ENCODE data around the gene C1orf21. TPM values are rescaled to one million over a fixed set of nuclear protein-coding genes. Genes with fewer than 3 reads are reported as not detected.

The C1orf21 gene
- total RNA-seq, 2 donors from 2014 or later: 10.4 to 15.2 TPM

DNA sequence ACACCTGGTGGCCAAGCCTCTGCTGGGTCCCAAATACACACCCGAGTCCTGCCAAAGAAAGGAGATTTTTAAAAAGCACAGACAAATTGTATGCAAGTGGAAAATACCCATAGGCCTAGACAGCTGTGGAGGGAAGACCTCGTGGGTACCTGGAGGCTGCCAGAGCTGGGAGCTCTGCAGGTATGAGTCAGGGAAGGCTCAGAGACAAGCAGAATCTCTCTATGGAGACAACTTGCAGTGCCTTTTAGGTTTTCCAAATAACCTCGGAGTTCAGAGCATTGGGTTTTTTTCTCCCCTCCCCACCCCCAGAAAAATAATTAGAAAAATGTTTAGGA lies 240.1 kb downstream of the C1orf21 start:
- Histone ChIP-seq H3K27ac (no peak overlapping the region), H3K4me3 (no peak overlapping the region), H3K36me3 (no peaks in the 10 kb centered on the region), H3K9me3 (no peaks in the 10 kb centered on the region), H3K27me3 (replicated peaks; ENCODE audit: insufficient read depth) (no peaks in the 10 kb centered on the region), H3K4me1 (ENCODE audit: control insufficient read depth in 1 of 2, low read depth in 2 of 2) (peaks cover 9 to 46% of the 10 kb centered on the region in 2 donors)
- no peak for ATAC-seq (ENCODE audit: insufficient number of reproducible peaks, low FRiP score, low read depth)
- no peak for DNase-seq (ENCODE audit: low spot score)
- TF ChIP-seq, protein P1, sequence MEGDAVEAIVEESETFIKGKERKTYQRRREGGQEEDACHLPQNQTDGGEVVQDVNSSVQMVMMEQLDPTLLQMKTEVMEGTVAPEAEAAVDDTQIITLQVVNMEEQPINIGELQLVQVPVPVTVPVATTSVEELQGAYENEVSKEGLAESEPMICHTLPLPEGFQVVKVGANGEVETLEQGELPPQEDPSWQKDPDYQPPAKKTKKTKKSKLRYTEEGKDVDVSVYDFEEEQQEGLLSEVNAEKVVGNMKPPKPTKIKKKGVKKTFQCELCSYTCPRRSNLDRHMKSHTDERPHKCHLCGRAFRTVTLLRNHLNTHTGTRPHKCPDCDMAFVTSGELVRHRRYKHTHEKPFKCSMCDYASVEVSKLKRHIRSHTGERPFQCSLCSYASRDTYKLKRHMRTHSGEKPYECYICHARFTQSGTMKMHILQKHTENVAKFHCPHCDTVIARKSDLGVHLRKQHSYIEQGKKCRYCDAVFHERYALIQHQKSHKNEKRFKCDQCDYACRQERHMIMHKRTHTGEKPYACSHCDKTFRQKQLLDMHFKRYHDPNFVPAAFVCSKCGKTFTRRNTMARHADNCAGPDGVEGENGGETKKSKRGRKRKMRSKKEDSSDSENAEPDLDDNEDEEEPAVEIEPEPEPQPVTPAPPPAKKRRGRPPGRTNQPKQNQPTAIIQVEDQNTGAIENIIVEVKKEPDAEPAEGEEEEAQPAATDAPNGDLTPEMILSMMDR (IDR thresholded peaks at IDR 0.05): no peak

DNA sequence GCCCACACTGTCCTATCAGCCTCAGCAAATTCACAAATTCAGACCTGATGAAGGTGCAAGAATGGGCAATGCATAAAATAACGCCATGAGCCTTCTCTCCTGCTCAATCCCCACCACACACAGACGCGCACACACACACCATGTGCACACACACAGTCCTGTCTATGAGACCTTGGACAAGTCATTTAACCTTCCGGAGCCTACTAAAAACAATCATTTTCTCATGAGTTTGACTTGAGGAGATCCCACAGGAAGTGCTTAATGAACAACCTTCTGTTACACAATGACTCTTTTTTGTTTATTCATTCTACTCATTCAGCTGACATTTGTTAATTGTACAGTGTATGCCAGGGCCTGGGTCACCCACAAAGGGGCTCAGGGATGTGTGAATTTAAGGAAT lies 242.4 kb downstream of the C1orf21 start:
- no peak for DNase-seq (ENCODE audit: low spot score)
- Histone ChIP-seq H3K4me3 (no peak overlapping the region), H3K27me3 (replicated peaks; ENCODE audit: insufficient read depth) (no peaks in the 10 kb centered on the region), H3K27ac (peak overlapping the region in 1 of 2 donors; percentile 0), H3K36me3 (no peaks in the 10 kb centered on the region), H3K4me1 (ENCODE audit: control insufficient read depth in 1 of 2, low read depth in 2 of 2) (peaks cover 5 to 26% of the 10 kb centered on the region in 2 donors), H3K9me3 (no peaks in the 10 kb centered on the region)
- TF ChIP-seq, protein P1 (IDR thresholded peaks at IDR 0.05): no peak
- ATAC-seq (ENCODE audit: insufficient number of reproducible peaks, low FRiP score, low read depth): no peak

DNA sequence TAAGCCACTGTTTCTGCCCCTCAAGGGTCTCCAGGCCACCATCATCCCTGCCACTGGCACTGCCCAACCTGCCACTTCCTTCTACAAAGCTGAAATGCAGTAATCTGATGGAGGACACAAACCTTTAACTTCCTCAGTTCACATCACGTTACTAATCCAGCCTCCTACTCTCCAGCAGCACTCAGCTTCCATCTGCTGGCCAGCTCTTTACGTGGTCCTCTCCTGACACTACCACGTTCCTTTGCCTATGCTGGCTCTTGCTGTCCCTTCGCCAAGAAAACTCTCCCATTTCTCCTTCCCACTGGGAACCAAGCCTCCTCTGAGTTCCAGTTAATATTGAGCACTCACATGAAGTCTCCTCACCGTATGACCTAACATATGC lies 243.8 kb downstream of the C1orf21 start:
- ATAC-seq (ENCODE audit: insufficient number of reproducible peaks, low FRiP score, low read depth): no peak
- no peak for DNase-seq (ENCODE audit: low spot score)
- TF ChIP-seq, protein P1 (IDR thresholded peaks at IDR 0.05): no peak
- Histone ChIP-seq H3K27ac (peak overlapping the region in 1 of 2 donors; percentile 17), H3K36me3 (no peaks in the 10 kb centered on the region), H3K9me3 (no peaks in the 10 kb centered on the region), H3K27me3 (replicated peaks; ENCODE audit: insufficient read depth) (no peaks in the 10 kb centered on the region), H3K4me1 (ENCODE audit: control insufficient read depth in 1 of 2, low read depth in 2 of 2) (peaks cover 0 to 18% of the 10 kb centered on the region in 2 donors), H3K4me3 (no peak overlapping the region)

DNA sequence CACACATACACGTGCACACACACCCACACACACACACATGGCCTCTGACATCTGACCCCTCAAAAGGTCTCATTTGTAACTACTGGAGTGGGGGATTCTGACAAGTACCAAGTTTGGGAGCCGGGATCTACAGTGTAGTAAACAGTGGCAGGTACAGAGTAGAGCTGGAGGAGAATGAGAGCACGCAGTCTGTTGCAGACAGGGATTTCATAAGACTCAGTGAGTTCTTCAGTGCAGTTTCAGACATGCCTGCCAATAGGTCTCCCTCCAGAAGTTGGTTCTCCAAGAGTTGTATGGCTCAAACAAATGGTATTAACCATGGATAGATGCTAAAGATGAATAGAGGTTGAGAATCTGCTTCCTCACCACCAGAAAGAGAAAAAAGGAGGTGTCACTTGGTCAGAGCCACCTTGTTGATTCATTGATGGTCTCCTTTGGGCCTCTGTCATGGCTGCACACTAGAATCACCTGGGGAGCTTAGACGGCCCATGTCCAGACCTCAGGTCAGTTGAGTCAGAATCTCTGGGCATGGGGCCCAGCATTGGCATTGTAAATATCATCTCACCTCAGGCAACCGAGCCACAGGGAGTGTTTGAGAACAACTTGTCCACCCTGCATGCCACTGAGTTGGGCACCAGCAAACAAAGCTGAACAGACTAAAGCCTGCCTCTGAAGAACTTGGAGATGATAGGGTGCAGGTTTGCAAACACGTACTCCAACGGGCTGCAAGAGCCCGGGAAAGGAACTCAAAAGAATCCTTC lies 245.8 kb downstream of the C1orf21 start:
- Histone ChIP-seq H3K27ac (no peak overlapping the region), H3K4me3 (no peak overlapping the region), H3K4me1 (ENCODE audit: control insufficient read depth in 1 of 2, low read depth in 2 of 2) (peaks cover 0 to 18% of the 10 kb centered on the region in 2 donors), H3K36me3 (no peaks in the 10 kb centered on the region), H3K9me3 (no peaks in the 10 kb centered on the region), H3K27me3 (replicated peaks; ENCODE audit: insufficient read depth) (no peaks in the 10 kb centered on the region)
- DNase-seq (ENCODE audit: low spot score) (no peak), ATAC-seq (ENCODE audit: insufficient number of reproducible peaks, low FRiP score, low read depth) (no peak)
- TF ChIP-seq, protein P1 (IDR thresholded peaks at IDR 0.05): no peak

DNA sequence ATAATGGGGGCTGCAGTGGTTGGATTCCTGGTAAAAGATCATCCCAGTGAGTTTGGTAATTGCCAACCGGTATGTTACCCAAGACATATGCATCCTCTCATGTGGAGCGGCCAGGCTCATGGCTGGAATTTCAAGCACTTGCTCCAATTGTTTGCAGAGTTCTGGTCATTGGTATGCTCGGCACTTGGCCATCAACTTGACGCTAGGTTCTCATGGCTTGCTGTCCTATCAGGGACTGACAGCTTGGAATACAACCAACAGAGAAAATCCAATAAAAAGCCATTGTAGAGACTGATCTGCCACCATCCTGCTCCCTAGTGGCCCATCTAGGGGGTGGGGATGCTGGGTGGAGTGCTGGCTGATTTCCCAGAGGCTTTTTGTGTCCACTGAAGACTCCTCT lies 247.0 kb downstream of the C1orf21 start:
- no peak overlapping the region for H3K4me3 ChIP-seq
- TF ChIP-seq, protein P1 (IDR thresholded peaks at IDR 0.05): no peak
- no peak overlapping the region for H3K27ac ChIP-seq
- H3K27me3 ChIP-seq (replicated peaks; ENCODE audit: insufficient read depth): no peaks in the 10 kb centered on the region
- no peaks in the 10 kb centered on the region for H3K36me3 ChIP-seq
- H3K4me1 ChIP-seq (ENCODE audit: control insufficient read depth in 1 of 2, low read depth in 2 of 2): peaks cover 0 to 18% of the 10 kb centered on the region in 2 donors
- no peaks in the 10 kb centered on the region for H3K9me3 ChIP-seq
- DNase-seq (ENCODE audit: low spot score) (no peak), ATAC-seq (ENCODE audit: insufficient number of reproducible peaks, low FRiP score, low read depth) (no peak)
